ENCODE measurements around the gene DOCK1.

DOCK1 gene

GRCh38 chr10:127159648-127160245, 254.5 kb downstream of the DOCK1 start:
- TF ChIP-seq, protein P1, sequence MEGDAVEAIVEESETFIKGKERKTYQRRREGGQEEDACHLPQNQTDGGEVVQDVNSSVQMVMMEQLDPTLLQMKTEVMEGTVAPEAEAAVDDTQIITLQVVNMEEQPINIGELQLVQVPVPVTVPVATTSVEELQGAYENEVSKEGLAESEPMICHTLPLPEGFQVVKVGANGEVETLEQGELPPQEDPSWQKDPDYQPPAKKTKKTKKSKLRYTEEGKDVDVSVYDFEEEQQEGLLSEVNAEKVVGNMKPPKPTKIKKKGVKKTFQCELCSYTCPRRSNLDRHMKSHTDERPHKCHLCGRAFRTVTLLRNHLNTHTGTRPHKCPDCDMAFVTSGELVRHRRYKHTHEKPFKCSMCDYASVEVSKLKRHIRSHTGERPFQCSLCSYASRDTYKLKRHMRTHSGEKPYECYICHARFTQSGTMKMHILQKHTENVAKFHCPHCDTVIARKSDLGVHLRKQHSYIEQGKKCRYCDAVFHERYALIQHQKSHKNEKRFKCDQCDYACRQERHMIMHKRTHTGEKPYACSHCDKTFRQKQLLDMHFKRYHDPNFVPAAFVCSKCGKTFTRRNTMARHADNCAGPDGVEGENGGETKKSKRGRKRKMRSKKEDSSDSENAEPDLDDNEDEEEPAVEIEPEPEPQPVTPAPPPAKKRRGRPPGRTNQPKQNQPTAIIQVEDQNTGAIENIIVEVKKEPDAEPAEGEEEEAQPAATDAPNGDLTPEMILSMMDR (IDR thresholded peaks at IDR 0.05; ENCODE audit: extremely low read depth, insufficient read depth, missing control alignments), result no peak
- no peak for DNase-seq (ENCODE audit: low spot score)
- in situ Hi-C loops (cut with MboI; ENCODE audit: low pct_unique_long_range_greater_than_20kb, low sequenced_read_pairs, unreplicated experiment), result no loop called here

GRCh38 chr10:127161482-127161881, 256.3 kb downstream of the DOCK1 start:
- DNase-seq (ENCODE audit: low spot score), result no peak
- in situ Hi-C loops (cut with MboI; ENCODE audit: low pct_unique_long_range_greater_than_20kb, low sequenced_read_pairs, unreplicated experiment), result no loop called here

DNA sequence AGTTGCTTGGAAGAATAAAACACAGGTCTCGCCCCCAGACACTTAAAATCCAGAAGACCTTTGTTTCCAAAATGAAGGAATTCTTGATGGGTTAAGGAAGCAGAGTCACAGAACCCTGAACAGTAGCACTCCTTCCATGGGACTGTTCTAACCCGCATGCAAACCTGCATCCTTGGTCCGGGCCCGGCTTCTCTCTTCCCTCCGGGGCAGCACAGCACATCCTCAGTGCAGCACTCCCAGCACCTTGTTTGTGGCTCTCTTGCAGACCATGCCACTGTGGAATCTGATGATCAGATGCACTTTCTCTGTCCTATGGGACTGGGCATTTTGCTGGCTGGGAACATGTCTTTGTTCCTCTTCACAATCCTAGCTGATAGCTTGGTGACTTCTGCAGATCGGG, 257.6 kb downstream of the DOCK1 start:
- TF ChIP-seq, protein P1 (IDR thresholded peaks at IDR 0.05; ENCODE audit: extremely low read depth, insufficient read depth, missing control alignments), result no peak
- in situ Hi-C loops (cut with MboI; ENCODE audit: low pct_unique_long_range_greater_than_20kb, low sequenced_read_pairs, unreplicated experiment), result no loop called here
- DNase-seq (ENCODE audit: low spot score), result no peak

More at GRCh38 chr10:127161482-127161881, 256.3 kb downstream of the DOCK1 start:
- TF ChIP-seq, protein P1 (IDR thresholded peaks at IDR 0.05; ENCODE audit: extremely low read depth, insufficient read depth, missing control alignments), result no peak

DNA sequence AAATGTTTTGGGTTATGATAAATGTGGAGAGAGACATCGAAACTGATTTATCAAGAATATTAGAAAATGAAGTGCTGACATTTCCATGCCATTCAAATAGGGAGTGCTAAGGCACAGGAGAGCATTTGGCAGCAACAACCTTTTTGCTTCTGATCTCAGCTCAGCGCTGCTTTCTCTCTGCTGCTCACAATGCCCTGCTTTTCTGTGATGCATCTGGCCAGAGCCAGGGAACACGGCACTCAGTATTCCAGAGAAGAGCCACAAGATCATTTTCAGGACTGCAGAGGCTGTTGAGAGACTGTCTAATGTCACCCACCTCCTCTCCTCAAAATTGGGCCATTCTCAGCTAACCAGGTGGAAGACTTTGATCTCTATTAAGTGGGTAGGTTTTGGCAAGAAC, 263.0 kb downstream of the DOCK1 start:
- in situ Hi-C loops (cut with MboI; ENCODE audit: low pct_unique_long_range_greater_than_20kb, low sequenced_read_pairs, unreplicated experiment), result no loop called here
- DNase-seq (ENCODE audit: low spot score), result no peak
- TF ChIP-seq, protein P1 (IDR thresholded peaks at IDR 0.05; ENCODE audit: extremely low read depth, insufficient read depth, missing control alignments), result no peak

GRCh38 chr10:127174866-127175265, 269.6 kb downstream of the DOCK1 start:
- in situ Hi-C loops (cut with MboI; ENCODE audit: low pct_unique_long_range_greater_than_20kb, low sequenced_read_pairs, unreplicated experiment), result no loop called here
- DNase-seq (ENCODE audit: low spot score), result no peak
- TF ChIP-seq, protein P1 (IDR thresholded peaks at IDR 0.05; ENCODE audit: extremely low read depth, insufficient read depth, missing control alignments), result no peak

DNA sequence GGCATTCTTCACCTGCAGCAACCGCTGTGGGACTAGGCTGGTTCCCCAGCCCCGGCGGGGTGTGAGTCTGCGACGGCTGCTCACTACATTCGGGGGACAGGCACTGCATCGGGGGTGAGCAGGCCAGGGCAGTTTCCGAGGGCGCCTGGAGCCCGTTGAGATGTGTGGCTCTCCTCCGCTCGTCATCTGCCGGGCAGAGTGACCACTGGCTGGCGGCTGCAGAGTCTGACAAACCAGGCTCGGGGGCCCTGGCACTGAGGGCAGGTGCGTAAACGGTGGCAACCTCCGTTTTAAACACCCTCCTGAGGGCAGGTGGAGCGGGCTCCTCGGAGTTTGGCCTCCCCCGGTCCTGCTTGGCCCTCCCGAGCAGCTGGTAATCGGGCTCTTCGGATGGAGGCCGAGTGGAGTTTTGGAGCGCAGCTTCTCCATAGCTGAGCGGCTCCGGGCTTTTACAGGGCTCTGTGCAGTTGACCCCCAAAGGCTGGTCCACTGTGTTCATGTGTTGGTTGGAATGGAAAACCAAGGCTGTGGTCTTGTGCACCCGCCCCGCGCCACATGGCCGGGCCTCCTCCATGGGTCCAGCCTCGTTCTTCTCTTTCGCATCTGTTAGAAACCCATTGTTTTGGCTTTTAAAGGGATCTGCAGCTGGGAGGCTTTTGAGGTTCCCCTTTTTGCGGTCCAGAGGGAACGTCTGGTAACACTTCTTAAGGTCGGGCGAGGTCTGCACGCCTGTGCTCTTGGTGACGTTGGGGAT, 270.3 kb downstream of the DOCK1 start:
- TF ChIP-seq, protein P1 (IDR thresholded peaks at IDR 0.05; ENCODE audit: extremely low read depth, insufficient read depth, missing control alignments), result no peak
- DNase-seq (ENCODE audit: low spot score), result no peak
- in situ Hi-C loops (cut with MboI; ENCODE audit: low pct_unique_long_range_greater_than_20kb, low sequenced_read_pairs, unreplicated experiment), result no loop called here
